Measurements from ENCODE around the gene MTURN. TPM values are rescaled to one million over a fixed set of nuclear protein-coding genes. Genes with fewer than 3 reads are reported as not detected.

MTURN gene
- total and polyA plus RNA-seq, 10 of the 15 experiments (the other 5 are each of a cell fraction or from before 2014, with no cell fraction given): 0.52 to 5.0 (median 3.3) TPM

- TF ChIP-seq CUX1 (IDR thresholded peaks at IDR 0.05; ENCODE audit: insufficient replicate concordance, low read depth, low read length): no peak
- TF ChIP-seq KDM1A (IDR thresholded peaks at IDR 0.05; ENCODE audit: borderline replicate concordance): no peak
- no peak for TF ChIP-seq NKRF (conservative IDR thresholded peaks at IDR 0.05)
- TF ChIP-seq ZBTB40 (IDR thresholded peaks at IDR 0.05; ENCODE audit: borderline replicate concordance): no peak
- TF ChIP-seq ZNF592 (IDR thresholded peaks at IDR 0.05): no peak
- no peak for TF ChIP-seq CBX5 (IDR thresholded peaks at IDR 0.05; ENCODE audit: low read depth)
- 0 out of 2 replicates have a peak, but pooled peaks have one; percentile 27 for TF ChIP-seq NFIC (IDR thresholded peaks at IDR 0.05; ENCODE audit: low read depth, low read length)
- TF ChIP-seq DPF2 (IDR thresholded peaks at IDR 0.05): peak; percentile 95
- TF ChIP-seq EED (IDR thresholded peaks at IDR 0.05; ENCODE audit: low read depth): no peak
- peak; percentile 70; the same call in 1 of the 2 replicates for TF ChIP-seq ZNF217 (IDR thresholded peaks at IDR 0.05)
- peak; percentile 83 for TF ChIP-seq JUNB (IDR thresholded peaks at IDR 0.05)
- peak; percentile 78 for TF ChIP-seq IRF4 (IDR thresholded peaks at IDR 0.05; ENCODE audit: low read depth, low read length)
- TF ChIP-seq KLF5 (IDR thresholded peaks at IDR 0.05; ENCODE audit: partially characterized antibody): no peak
- no peak for TF ChIP-seq NR2C2 (IDR thresholded peaks at IDR 0.05; ENCODE audit: borderline replicate concordance, control insufficient read depth, insufficient read length, low read depth)
- TF ChIP-seq IKZF1 (conservative IDR thresholded peaks at IDR 0.05): peak; percentile 75
- TF ChIP-seq BRCA1 (IDR thresholded peaks at IDR 0.05; ENCODE audit: low read depth, low read length): no peak
These were observed 45.9 kb downstream of the MTURN start (continued) for GRCh38 chr7:30180718-30181117.

All from GM12878 (cell line).